Femur (tissue), 1 donor: Measurements from ENCODE around the gene PSRC1.

ENCODE experiments used
- DNase-seq: peaks from one replicate; pipeline ENCODE4 v3.0.0-alpha.2; 2017

Gene PSRC1

GRCh38 chr1:109271458-109271857, 11.5 kb downstream of the PSRC1 start:
- no peak for DNase-seq

- no peak for DNase-seq
Observed at GRCh38 chr1:109270623-109271317, 12.2 kb downstream of the PSRC1 start.

- DNase-seq: no peak
Observed at GRCh38 chr1:109269981-109270622, 12.8 kb downstream of the PSRC1 start.

GRCh38 chr1:109269212-109269980, 13.5 kb downstream of the PSRC1 start:
- DNase-seq: no peak

GRCh38 chr1:109268431-109269211, 14.3 kb downstream of the PSRC1 start:
- no peak for DNase-seq

GRCh38 chr1:109267743-109268300, 15.1 kb downstream of the PSRC1 start:
- no peak for DNase-seq

GRCh38 chr1:109266965-109267364, 16.0 kb downstream of the PSRC1 start:
- DNase-seq: no peak

- no peak for DNase-seq
Observed at GRCh38 chr1:109265741-109266330, 17.1 kb downstream of the PSRC1 start.

- DNase-seq: no peak
Observed at GRCh38 chr1:109265016-109265415, 17.9 kb downstream of the PSRC1 start.

GRCh38 chr1:109264379-109264755, 18.6 kb downstream of the PSRC1 start:
- no peak for DNase-seq

- DNase-seq: peak; percentile 87
Observed at GRCh38 chr1:109263597-109264378, 19.2 kb downstream of the PSRC1 start.

GRCh38 chr1:109263234-109263596, 19.7 kb downstream of the PSRC1 start:
- DNase-seq: no peak

GRCh38 chr1:109262231-109263055, 20.5 kb downstream of the PSRC1 start:
- no peak for DNase-seq

- no peak for DNase-seq
Observed at GRCh38 chr1:109261578-109261977, 21.4 kb downstream of the PSRC1 start.

GRCh38 chr1:109261006-109261405, 21.9 kb downstream of the PSRC1 start:
- DNase-seq: no peak

- no peak for DNase-seq
Observed at GRCh38 chr1:109259674-109260557, 23.0 kb downstream of the PSRC1 start.

- no peak for DNase-seq
Observed at GRCh38 chr1:109258481-109259466, 24.2 kb downstream of the PSRC1 start.

GRCh38 chr1:109257682-109258421, 25.1 kb downstream of the PSRC1 start:
- DNase-seq: no peak
